Measurements from ENCODE around the gene PCNX3. TPM values are rescaled to one million over a fixed set of nuclear protein-coding genes. Genes with fewer than 3 reads are reported as not detected.

Gene PCNX3
- total RNA-seq, 1 donor from 2014 or later: 32.4 TPM

DNA sequence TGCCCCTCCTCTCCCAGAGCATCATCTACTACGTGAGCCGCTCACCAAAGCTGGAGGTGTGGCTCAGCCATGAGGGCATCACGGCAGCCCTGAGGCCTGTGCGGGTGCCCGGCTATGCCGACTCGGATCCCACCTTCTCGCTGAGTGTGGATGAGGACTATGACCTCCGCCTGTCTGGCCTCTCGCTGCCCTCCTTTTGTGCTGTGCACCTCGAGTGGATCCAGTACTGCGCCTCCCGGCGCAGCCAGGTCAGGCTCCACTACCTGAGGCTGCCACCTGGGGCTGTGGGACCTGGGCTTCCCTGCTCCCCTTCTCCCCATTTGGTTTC lies 18.5 kb downstream of the PCNX3 start:
- intact Hi-C loops (cut with DNase I): no loop called here
- peaks cover 81% of the 10 kb centered on the region for H3K36me3 ChIP-seq

GRCh38 chr11:65634440-65634839 lies 18.9 kb downstream of the PCNX3 start:
- peaks cover 77% of the 10 kb centered on the region for H3K36me3 ChIP-seq
- H3K4me3 ChIP-seq: no peak overlapping the region
- H3K4me1 ChIP-seq: peaks cover 22% of the 10 kb centered on the region
- no peak for TF ChIP-seq CTCF (IDR thresholded peaks at IDR 0.05)
- DNase-seq (no peak), ATAC-seq (no peak)
- no peaks in the 10 kb centered on the region for H3K9me3 ChIP-seq
- no peaks in the 10 kb centered on the region for H3K27me3 ChIP-seq (ENCODE audit: low read depth)
- H3K27ac ChIP-seq: no peak overlapping the region
- intact Hi-C loops (cut with DNase I): no loop called here

More for the DNA sequence above, 18.5 kb downstream of the PCNX3 start:
- Histone ChIP-seq H3K27me3 (ENCODE audit: low read depth) (no peaks in the 10 kb centered on the region), H3K27ac (no peak overlapping the region), H3K4me3 (no peak overlapping the region), H3K4me1 (peaks cover 18% of the 10 kb centered on the region), H3K9me3 (no peaks in the 10 kb centered on the region)
- no peak for TF ChIP-seq CTCF (IDR thresholded peaks at IDR 0.05)
- DNase-seq (no peak), ATAC-seq (no peak)

DNA sequence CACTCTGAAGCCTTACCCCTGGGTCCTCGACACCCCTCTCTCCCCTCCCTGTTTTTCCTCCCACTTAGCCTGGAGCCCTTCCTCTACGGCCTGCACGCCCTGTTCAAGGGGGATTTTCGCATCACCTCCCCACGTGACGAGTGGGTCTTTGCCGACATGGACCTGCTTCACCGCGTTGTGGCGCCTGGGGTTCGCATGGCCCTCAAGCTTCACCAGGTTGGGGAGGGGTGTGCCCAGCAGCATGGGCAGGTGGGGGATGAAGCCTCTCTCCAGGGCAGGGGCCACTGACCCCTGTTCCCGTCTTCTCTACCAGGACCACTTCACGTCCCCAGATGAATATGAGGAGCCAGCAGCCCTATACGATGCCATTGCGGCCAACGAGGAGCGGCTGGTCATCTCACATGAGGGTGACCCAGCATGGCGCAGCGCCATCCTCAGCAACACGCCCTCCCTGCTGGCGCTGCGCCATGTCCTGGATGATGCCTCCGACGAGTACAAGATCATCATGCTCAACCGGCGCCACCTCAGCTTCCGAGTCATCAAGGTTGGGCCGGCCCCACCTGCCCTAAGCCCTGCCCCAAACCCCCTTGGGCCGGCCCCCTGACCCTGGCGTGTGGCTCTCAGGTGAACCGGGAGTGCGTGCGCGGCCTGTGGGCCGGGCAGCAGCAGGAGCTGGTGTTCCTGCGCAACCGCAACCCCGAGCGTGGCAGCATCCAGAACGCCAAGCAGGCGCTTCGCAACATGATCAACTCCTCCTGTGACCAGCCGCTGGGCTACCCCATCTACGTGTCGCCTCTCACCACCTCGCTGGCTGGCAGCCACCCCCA lies 19.5 kb downstream of the PCNX3 start:
- no peaks in the 10 kb centered on the region for H3K27me3 ChIP-seq (ENCODE audit: low read depth)
- DNase-seq (no peak), ATAC-seq (no peak)

GRCh38 chr11:65636108-65637031 lies 20.8 kb downstream of the PCNX3 start:
- TF ChIP-seq CTCF (IDR thresholded peaks at IDR 0.05): no peak
- peak overlapping the region; percentile 93 for H3K27ac ChIP-seq
- H3K4me1 ChIP-seq: peaks cover 41% of the 10 kb centered on the region
- ATAC-seq (no peak), DNase-seq (no peak)
- intact Hi-C loops (cut with DNase I): no loop called here
- H3K36me3 ChIP-seq: peaks cover 58% of the 10 kb centered on the region
- H3K9me3 ChIP-seq: no peaks in the 10 kb centered on the region
- H3K27me3 ChIP-seq (ENCODE audit: low read depth): no peaks in the 10 kb centered on the region
- H3K4me3 ChIP-seq: no peak overlapping the region

More for the DNA sequence above, 19.5 kb downstream of the PCNX3 start:
- Histone ChIP-seq H3K4me1 (peaks cover 28% of the 10 kb centered on the region), H3K9me3 (no peaks in the 10 kb centered on the region), H3K4me3 (no peak overlapping the region), H3K27ac (no peak overlapping the region), H3K36me3 (peaks cover 70% of the 10 kb centered on the region)
- intact Hi-C loops (cut with DNase I): no loop called here
- no peak for TF ChIP-seq CTCF (IDR thresholded peaks at IDR 0.05)

- Histone ChIP-seq H3K4me1 (peaks cover 48% of the 10 kb centered on the region), H3K9me3 (no peaks in the 10 kb centered on the region), H3K36me3 (peaks cover 52% of the 10 kb centered on the region), H3K27me3 (ENCODE audit: low read depth) (no peaks in the 10 kb centered on the region), H3K27ac (peak overlapping the region; percentile 93), H3K4me3 (no peak overlapping the region)
- DNase-seq: no peak
- no peak for ATAC-seq
- TF ChIP-seq CTCF (IDR thresholded peaks at IDR 0.05): no peak
- intact Hi-C loops (cut with DNase I): no loop called here
Observed at GRCh38 chr11:65637032-65637557, 21.5 kb downstream of the PCNX3 start.
